Measurements from ENCODE around the gene TSPO2. TPM values are rescaled to one million over a fixed set of nuclear protein-coding genes. Genes with fewer than 3 reads are reported as not detected.
A peak's percentile ranks its signal among the peaks of the same experiment; 100 is the strongest.

The TSPO2 gene
- total and polyA plus RNA-seq, 9 of the 15 experiments (the other 6 are each of a cell fraction or from before 2014, with no cell fraction given): not detected

GRCh38 chr6:41073203-41073967 is 31.1 kb downstream of the TSPO2 start (continued):
- TF ChIP-seq ATF2 (CRISPR knock-in tag; IDR thresholded peaks at IDR 0.05) (no peak), HDAC1 (IDR thresholded peaks at IDR 0.05) (peak in 1 of 2 experiments; percentile 46; a peak in 1 of 4 replicates), KLF6 (CRISPR knock-in tag; IDR thresholded peaks at IDR 0.05; ENCODE audit: borderline replicate concordance) (0 out of 2 replicates have a peak, but pooled peaks have one; percentile 11), ESRRA (IDR thresholded peaks at IDR 0.05; ENCODE audit: borderline replicate concordance, low read depth) (no peak), TRIM25 (IDR thresholded peaks at IDR 0.05; ENCODE audit: borderline replicate concordance) (no peak), DLX4 (CRISPR knock-in tag; IDR thresholded peaks at IDR 0.05) (no peak), FOXP1 (CRISPR knock-in tag; IDR thresholded peaks at IDR 0.05) (peak; percentile 33; the same call in 1 of the 2 replicates), BRCA1 (IDR thresholded peaks at IDR 0.05) (no peak), BRCA1 (CRISPR knock-in tag; IDR thresholded peaks at IDR 0.05) (no peak), ZNF830 (CRISPR knock-in tag; IDR thresholded peaks at IDR 0.05) (peak; percentile 97), GABPA (tag; conservative IDR thresholded peaks at IDR 0.05; ENCODE audit: low read depth) (peak; percentile 79), SRSF9 (IDR thresholded peaks at IDR 0.05; ENCODE audit: borderline replicate concordance, low read depth, low read length) (no peak), ASH1L (IDR thresholded peaks at IDR 0.05; ENCODE audit: borderline replicate concordance, low read depth, partially characterized antibody) (no peak), ARID3B (CRISPR knock-in tag; IDR thresholded peaks at IDR 0.05; ENCODE audit: borderline replicate concordance) (no peak), NR4A1 (CRISPR knock-in tag; IDR thresholded peaks at IDR 0.05) (no peak), NR4A1 (tag; IDR thresholded peaks at IDR 0.05) (0 out of 2 replicates have a peak, but pooled peaks have one; percentile 16), EHMT2 (IDR thresholded peaks at IDR 0.05) (no peak), IRF1 (CRISPR knock-in tag; IDR thresholded peaks at IDR 0.05; ENCODE audit: borderline replicate concordance) (no peak), ARHGAP35 (IDR thresholded peaks at IDR 0.05; ENCODE audit: partially characterized antibody) (no peak), NCOA4 (IDR thresholded peaks at IDR 0.05; ENCODE audit: partially characterized antibody) (no peak), TEAD2 (tag; IDR thresholded peaks at IDR 0.05) (no peak), SP2 (IDR thresholded peaks at IDR 0.05; ENCODE audit: extremely low read depth, low read depth, low read length, poor library complexity, severe bottlenecking) (no peak), MAFF (IDR thresholded peaks at IDR 0.05; ENCODE audit: low read length) (no peak)

Data from K562 (cell line).